GM12878 (cell line): ENCODE results near the gene CENPX. TPM values are rescaled to one million over a fixed set of nuclear protein-coding genes. Genes with fewer than 3 reads are reported as not detected.

ENCODE experiments used
- ATAC-seq: fragments of 200-7000 bp; cut with Tn5 transposase; 3 replicates; pipeline ENCODE4 v1.9.1; 2020; ENCODE audit warnings: mild to moderate bottlenecking, moderate library complexity
- BruUV-seq: library from RNA; stranded (reverse); fragments of 400-500 nt; replicated peaks from 2 replicates; lab custom pipeline; 2021; lab: Mats Ljungman, UMichigan
- CTCF ChIA-PET: fragments of 300-600 bp; sonication (Branson Sonifier 250); formaldehyde crosslinking; extraction: SDS; loops from one replicate; lab custom pipeline; 2021; ENCODE audit warnings: inconsistent platforms; lab: Yijun Ruan, JAX
- POLR2A ChIA-PET: fragments of 350-600 bp; formaldehyde crosslinking; extraction: SDS; loops from one replicate; lab custom pipeline; 2021; ENCODE audit warnings: inconsistent platforms; lab: Charles Lee
- RAD21 ChIA-PET: fragments of 300-600 bp; sonication (Branson Sonifier 250); formaldehyde crosslinking; loops from one replicate; lab custom pipeline; 2023; ENCODE audit warnings: antibody characterized with exemption; ENCODE audit not compliant: unreplicated experiment; lab: Charles Lee
- SMC1A ChIA-PET: fragments of 300-600 bp; sonication (Branson Sonifier 250); formaldehyde crosslinking; loops from one replicate; lab custom pipeline; 2023; ENCODE audit not compliant: unreplicated experiment, uncharacterized antibody; lab: Charles Lee
- DNase-seq: peaks from one replicate; pipeline ENCODE4 v3.0.0-alpha.2; 2011; ENCODE audit warnings: low read depth, low spot score
- FAIRE-seq: peaks from 3 replicates; lab custom pipeline; 2011; peaks lifted over from hg19 to GRCh38; lab: Jason Lieb, UNC
- H2AFZ ChIP-seq: 2 replicates; pipeline ENCODE4 v1.6.0; 2011; ENCODE audit warnings: low read depth, low read length, control low read depth; ENCODE audit not compliant: control insufficient read depth
- H3K27ac ChIP-seq: 2 replicates; pipeline ENCODE4 v1.5.1; 2011; ENCODE audit warnings: control low read depth; ENCODE audit not compliant: control insufficient read depth, insufficient read depth
- H3K27me3 ChIP-seq, 2 experiments: replicated peaks in 1 of 2; 2 replicates each; pipeline versions ENCODE4 v1.6.0 to v1.6.1; 2011; ENCODE audit warnings: low read length in 1 of 2; ENCODE audit not compliant: control insufficient read depth in 2 of 2, insufficient read depth in 2 of 2
- H3K36me3 ChIP-seq, 2 experiments: 2 replicates each; pipeline ENCODE4 v1.5.1; 2011; ENCODE audit warnings: low read length in 1 of 2; ENCODE audit not compliant: control insufficient read depth in 2 of 2, insufficient read depth in 2 of 2
- H3K4me1 ChIP-seq: 2 replicates; pipeline ENCODE4 v1.6.1; 2011; ENCODE audit warnings: mild to moderate bottlenecking, low read length, moderate library complexity, mixed read lengths; ENCODE audit not compliant: control insufficient read depth, insufficient read depth
- H3K4me2 ChIP-seq: 2 replicates; pipeline ENCODE4 v1.6.0; 2011; ENCODE audit warnings: control low read depth; ENCODE audit not compliant: control insufficient read depth, insufficient read depth
- H3K4me3 ChIP-seq: fragments of 200-600 bp; sonication (generic); 2 replicates; pipeline ENCODE4 v1.5.1; 2016
- H3K79me2 ChIP-seq: 2 replicates; pipeline ENCODE4 v1.6.0; 2011; ENCODE audit warnings: low read length; ENCODE audit not compliant: control insufficient read depth, insufficient read depth
- H3K9ac ChIP-seq: 2 replicates; pipeline ENCODE4 v1.8.0; 2011; ENCODE audit warnings: low read length, control low read depth, mixed read lengths; ENCODE audit not compliant: control insufficient read depth, insufficient read depth
- H3K9me3 ChIP-seq: replicated peaks from 3 replicates; pipeline ENCODE4 v1.5.1; 2011; ENCODE audit warnings: mild to moderate bottlenecking, low read length; ENCODE audit not compliant: control insufficient read depth, insufficient read depth
- H4K20me1 ChIP-seq: 2 replicates; pipeline ENCODE4 v1.6.0; 2011; ENCODE audit not compliant: control insufficient read depth, insufficient read depth
- ATF7 ChIP-seq: fragments of 450-650 bp; IDR thresholded peaks from 2 replicates; pipeline ENCODE4 v1.6.1; 2016; ENCODE audit warnings: low read depth, mild to moderate bottlenecking
- BCL11A ChIP-seq: IDR thresholded peaks from 2 replicates; pipeline ENCODE4 v1.6.1; 2011; ENCODE audit warnings: low read depth, low read length
- HCFC1 ChIP-seq: fragments of 150-350 bp; IDR thresholded peaks from 2 replicates; pipeline ENCODE4 v1.6.1; 2014; ENCODE audit warnings: low read length
- JUNB ChIP-seq: IDR thresholded peaks from 2 replicates; pipeline ENCODE4 v1.6.1; 2016; ENCODE audit warnings: antibody characterized with exemption, mild to moderate bottlenecking
- SIN3A ChIP-seq: IDR thresholded peaks from 2 replicates; pipeline ENCODE4 v1.6.1; 2012; ENCODE audit warnings: low read depth, low read length, improper control_type of control experiment
- SUPT20H ChIP-seq: IDR thresholded peaks from 2 replicates; pipeline ENCODE4 v1.6.1; 2011; ENCODE audit warnings: low read depth, mild to moderate bottlenecking, low read length, moderate library complexity, borderline replicate concordance; ENCODE audit not compliant: control insufficient read depth
- YBX1 ChIP-seq: fragments of 450-650 bp; IDR thresholded peaks from 2 replicates; pipeline ENCODE4 v1.6.1; 2016; ENCODE audit warnings: antibody characterized with exemption
- ZBED1 ChIP-seq: IDR thresholded peaks from 2 replicates; pipeline ENCODE4 v1.6.1; 2016; ENCODE audit warnings: borderline replicate concordance
- ZNF384 ChIP-seq: IDR thresholded peaks from 2 replicates; pipeline ENCODE4 v1.6.1; 2012; ENCODE audit warnings: low read depth, mild to moderate bottlenecking, low read length, improper control_type of control experiment, borderline replicate concordance
- WGBS: methylation state at CpG from one replicate; pipeline ENCODE4 v1.1.6; 2016; ENCODE audit warnings: low lambda C conversion rate; ENCODE audit not compliant: insufficient replicate concordance, insufficient coverage; ENCODE audit errors: missing lambda C conversion rate; 5-methylcytosine and 5-hydroxymethylcytosine counted together
- in situ Hi-C: fragments of 300-500 bp; cut with MboI; formaldehyde crosslinking; loops from 9 replicates; pipeline ENCODE4 v1.14.3; 2018; ENCODE audit warnings: mixed read lengths
- intact Hi-C: fragments of 100-400 bp; cut with micrococcal nuclease; formaldehyde crosslinking; loops from one replicate; pipeline ENCODE4 v1.14.2; 2022; ENCODE audit not compliant: unreplicated experiment
- polyA plus RNA-seq, 11 experiments: library from polyadenylated mRNA; depleted of rRNA in 4 of 11; unstranded in 6 of 11; stranded (reverse) in 5 of 11; fragments of >200 nt; fragmentation: Nextera tagmentation in 4 of 11; fragmentation: Illumina TruSeq in 1 of 11; extraction: Ambion mirVana in 4 of 11; extraction: Trizol in 1 of 11; gene quantifications; 1 replicate in 1 of 11; 2 replicates in 10 of 11; pipeline versions ENCODE4 v1.2.1 to v1.2.3, GENCODE V29; 2011 to 2016; ENCODE audit warnings: inconsistent platforms in 2 of 11, missing spikeins in 2 of 11, low read depth in 1 of 11
- total RNA-seq, 4 experiments: library from RNA; depleted of rRNA in 3 of 4; stranded (reverse); fragments of >200 nt in 3 of 4; fragmentation: Illumina TruSeq in 1 of 4; extraction: Trizol in 1 of 4; gene quantifications; 2 replicates each; pipeline versions ENCODE4 v1.2.1 to v1.2.3, GENCODE V29; 2013 to 2021
- TF ChIP-seq, protein P1 (sequence below): fragments of 450-650 bp; formaldehyde crosslinking; IDR thresholded peaks from 2 replicates; pipeline ENCODE4 v1.5.0; 2022; ENCODE audit warnings: mild to moderate bottlenecking, missing genetic modification characterization
- TF ChIP-seq, protein P2 (sequence below): fragments of 150-350 bp; IDR thresholded peaks from 2 replicates; pipeline ENCODE4 v1.6.1; 2014; ENCODE audit warnings: mild to moderate bottlenecking, low read depth, low read length

The CENPX gene
- total and polyA plus RNA-seq, 10 of the 15 experiments (the other 5 are each of a cell fraction or from before 2014, with no cell fraction given): 11.7 to 182 (median 71.9) TPM

DNA sequence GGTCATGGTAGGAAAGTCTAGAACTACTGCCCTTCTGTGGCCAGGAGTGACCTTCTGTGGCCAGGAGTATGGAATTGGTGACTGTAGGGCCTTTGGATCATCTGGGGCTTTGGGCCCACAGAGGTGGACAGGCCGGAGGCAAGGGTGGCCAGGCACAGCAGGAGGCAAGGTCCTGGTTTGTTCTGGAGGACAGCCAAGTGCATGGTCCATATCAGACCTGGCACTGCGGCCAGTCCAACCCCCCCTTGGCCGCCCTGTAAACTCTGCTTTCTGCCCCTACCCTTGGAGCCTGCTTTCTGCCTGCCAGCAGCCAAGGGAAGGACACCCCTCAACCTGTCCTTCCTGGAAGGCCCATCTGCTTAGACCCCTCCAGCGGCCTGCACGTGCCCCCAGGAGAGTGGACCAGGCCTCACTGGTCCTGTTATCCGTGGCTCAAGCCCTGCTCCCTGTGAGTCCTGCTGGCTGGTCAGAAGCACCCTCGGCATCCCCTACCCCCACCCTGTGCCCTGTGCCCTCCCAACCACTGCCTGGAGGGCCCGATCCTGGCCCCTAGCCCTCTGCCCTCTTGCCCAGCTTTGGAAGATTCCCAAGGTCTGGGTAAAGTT is 17.1 kb upstream of the CENPX start:
- WGBS: 65% methylated on average over 8 of the region's 8 CpGs
- ChIA-PET CTCF (interaction anchor here (1.4 kb wide), 1 partner anchor 11 kb away, joined by 3 read pairs; no protein-coding TSS in a partner anchor), POLR2A (interaction anchor here (0.7 kb wide), 1 partner anchor 118 kb away, joined by 10 read pairs; no protein-coding TSS in a partner anchor), RAD21 (interaction anchor here (0.7 kb wide), 1 partner anchor 72 kb away, joined by 4 read pairs; no protein-coding TSS in a partner anchor), SMC1A (no interaction called here)
- in situ Hi-C loops (loop anchor here (5.0 kb wide), 1 partner anchor 118 kb away; no protein-coding TSS in a partner anchor), intact Hi-C loops (loop anchor here (5.0 kb wide), 1 partner anchor 58 kb away; the partner anchor contains the start of gene FASN)
- Histone ChIP-seq H3K79me2 (peaks cover 5% of the 10 kb centered on the region), H3K27ac (no peak overlapping the region), H3K27me3 (no peaks in the 10 kb centered on the region), H3K4me1 (peaks cover 10% of the 10 kb centered on the region), H4K20me1 (no peaks in the 10 kb centered on the region), H3K9me3 (no peaks in the 10 kb centered on the region), H3K9ac (no peak overlapping the region), H3K36me3 (no peaks in the 10 kb centered on the region; a peak in 1 of 4 replicates), H2AFZ (no peak overlapping the region), H3K4me3 (no peak overlapping the region), H3K4me2 (no peak overlapping the region)
- DNase-seq (no peak), ATAC-seq (no peak), FAIRE-seq (no peak)
- BruUV-seq: no TSS peak
- TF ChIP-seq, protein P1, sequence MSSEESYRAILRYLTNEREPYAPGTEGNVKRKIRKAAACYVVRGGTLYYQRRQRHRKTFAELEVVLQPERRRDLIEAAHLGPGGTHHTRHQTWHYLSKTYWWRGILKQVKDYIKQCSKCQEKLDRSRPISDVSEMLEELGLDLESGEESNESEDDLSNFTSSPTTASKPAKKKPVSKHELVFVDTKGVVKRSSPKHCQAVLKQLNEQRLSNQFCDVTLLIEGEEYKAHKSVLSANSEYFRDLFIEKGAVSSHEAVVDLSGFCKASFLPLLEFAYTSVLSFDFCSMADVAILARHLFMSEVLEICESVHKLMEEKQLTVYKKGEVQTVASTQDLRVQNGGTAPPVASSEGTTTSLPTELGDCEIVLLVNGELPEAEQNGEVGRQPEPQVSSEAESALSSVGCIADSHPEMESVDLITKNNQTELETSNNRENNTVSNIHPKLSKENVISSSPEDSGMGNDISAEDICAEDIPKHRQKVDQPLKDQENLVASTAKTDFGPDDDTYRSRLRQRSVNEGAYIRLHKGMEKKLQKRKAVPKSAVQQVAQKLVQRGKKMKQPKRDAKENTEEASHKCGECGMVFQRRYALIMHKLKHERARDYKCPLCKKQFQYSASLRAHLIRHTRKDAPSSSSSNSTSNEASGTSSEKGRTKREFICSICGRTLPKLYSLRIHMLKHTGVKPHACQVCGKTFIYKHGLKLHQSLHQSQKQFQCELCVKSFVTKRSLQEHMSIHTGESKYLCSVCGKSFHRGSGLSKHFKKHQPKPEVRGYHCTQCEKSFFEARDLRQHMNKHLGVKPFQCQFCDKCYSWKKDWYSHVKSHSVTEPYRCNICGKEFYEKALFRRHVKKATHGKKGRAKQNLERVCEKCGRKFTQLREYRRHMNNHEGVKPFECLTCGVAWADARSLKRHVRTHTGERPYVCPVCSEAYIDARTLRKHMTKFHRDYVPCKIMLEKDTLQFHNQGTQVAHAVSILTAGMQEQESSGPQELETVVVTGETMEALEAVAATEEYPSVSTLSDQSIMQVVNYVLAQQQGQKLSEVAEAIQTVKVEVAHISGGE (CRISPR knock-in tag): no peak
- no peak for TF ChIP-seq ZNF384
- TF ChIP-seq JUNB: no peak
- TF ChIP-seq BCL11A: no peak
- no peak for TF ChIP-seq SUPT20H
- TF ChIP-seq HCFC1: no peak
- TF ChIP-seq, protein P2, sequence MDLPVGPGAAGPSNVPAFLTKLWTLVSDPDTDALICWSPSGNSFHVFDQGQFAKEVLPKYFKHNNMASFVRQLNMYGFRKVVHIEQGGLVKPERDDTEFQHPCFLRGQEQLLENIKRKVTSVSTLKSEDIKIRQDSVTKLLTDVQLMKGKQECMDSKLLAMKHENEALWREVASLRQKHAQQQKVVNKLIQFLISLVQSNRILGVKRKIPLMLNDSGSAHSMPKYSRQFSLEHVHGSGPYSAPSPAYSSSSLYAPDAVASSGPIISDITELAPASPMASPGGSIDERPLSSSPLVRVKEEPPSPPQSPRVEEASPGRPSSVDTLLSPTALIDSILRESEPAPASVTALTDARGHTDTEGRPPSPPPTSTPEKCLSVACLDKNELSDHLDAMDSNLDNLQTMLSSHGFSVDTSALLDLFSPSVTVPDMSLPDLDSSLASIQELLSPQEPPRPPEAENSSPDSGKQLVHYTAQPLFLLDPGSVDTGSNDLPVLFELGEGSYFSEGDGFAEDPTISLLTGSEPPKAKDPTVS: no peak
- TF ChIP-seq YBX1: no peak
- TF ChIP-seq SIN3A: no peak
- no peak for TF ChIP-seq ATF7
- TF ChIP-seq ZBED1: no peak
